Mononuclear cell (primary cell): Measurements from ENCODE around the gene PRM2. TPM values are rescaled to one million over a fixed set of nuclear protein-coding genes. Genes with fewer than 3 reads are reported as not detected.

Experiments
- H3K27me3 ChIP-seq: 2 replicates; pipeline ENCODE4 v1.6.0; 2011; ENCODE audit warnings: low read length, control low read depth; ENCODE audit not compliant: insufficient read depth
- H3K4me1 ChIP-seq: 2 replicates; pipeline ENCODE4 v1.5.1; 2011; ENCODE audit warnings: mild to moderate bottlenecking, low read length, control low read depth; ENCODE audit not compliant: insufficient read depth
- H3K4me3 ChIP-seq: 2 replicates; pipeline ENCODE4 v1.5.1; 2011; ENCODE audit warnings: mild to moderate bottlenecking, low read length, moderate library complexity
- H3K9me3 ChIP-seq: 2 replicates; pipeline ENCODE4 v1.5.1; 2011; ENCODE audit warnings: low read depth, mild to moderate bottlenecking, control low read depth, low read length
- total RNA-seq: library from RNA; depleted of rRNA; stranded (reverse); fragments of >200 nt; gene quantifications from one replicate; pipeline ENCODE4 v1.2.3, GENCODE V29; 2012

Gene PRM2
- total RNA-seq, 1 donor, result not detected

- Histone ChIP-seq H3K27me3 (no peaks in the 10 kb centered on the region), H3K4me3 (no peak overlapping the region), H3K4me1 (peaks cover 9% of the 10 kb centered on the region), H3K9me3 (no peaks in the 10 kb centered on the region)
Measured at GRCh38 chr16:11278681-11279628, 2.7 kb upstream of the PRM2 start.

GRCh38 chr16:11277607-11278337, 1.5 kb upstream of the PRM2 start:
- no peak overlapping the region for H3K4me3 ChIP-seq
- peaks cover 9% of the 10 kb centered on the region for H3K4me1 ChIP-seq
- no peaks in the 10 kb centered on the region for H3K9me3 ChIP-seq
- no peaks in the 10 kb centered on the region for H3K27me3 ChIP-seq

- H3K27me3 ChIP-seq, result no peaks in the 10 kb centered on the region
- no peaks in the 10 kb centered on the region for H3K9me3 ChIP-seq
- H3K4me1 ChIP-seq, result peaks cover 9% of the 10 kb centered on the region
- H3K4me3 ChIP-seq, result no peak overlapping the region
Measured at GRCh38 chr16:11276896-11277593, 765 bp upstream of the PRM2 start.

- Histone ChIP-seq H3K4me3 (no peak overlapping the region), H3K9me3 (no peaks in the 10 kb centered on the region), H3K4me1 (peaks cover 9% of the 10 kb centered on the region), H3K27me3 (no peaks in the 10 kb centered on the region)
Measured at GRCh38 chr16:11274964-11275363, 1.3 kb downstream of the PRM2 start.

- no peaks in the 10 kb centered on the region for H3K9me3 ChIP-seq
- H3K27me3 ChIP-seq, result no peaks in the 10 kb centered on the region
- H3K4me3 ChIP-seq, result no peak overlapping the region
- H3K4me1 ChIP-seq, result peaks cover 2% of the 10 kb centered on the region
Measured at GRCh38 chr16:11273721-11274324, 2.5 kb downstream of the PRM2 start.

- no peak within 1 kb of the TSS for H3K4me3 ChIP-seq
Measured at GRCh38 chr16:11272921-11273720, 3.2 kb downstream of the PRM2 start, which contains the start of gene PRM3. Gene PRM3, minus strand, starts transcription at chr16:11273629. Its CDS starts 34 bp downstream, at chr16:11273595.

GRCh38 chr16:11272484-11272883, 3.8 kb downstream of the PRM2 start:
- Histone ChIP-seq H3K4me1 (no peaks in the 10 kb centered on the region), H3K9me3 (no peaks in the 10 kb centered on the region), H3K27me3 (no peaks in the 10 kb centered on the region), H3K4me3 (no peak overlapping the region)

More at GRCh38 chr16:11272921-11273720, 3.2 kb downstream of the PRM2 start, which contains the start of gene PRM3:
- no peaks in the 10 kb centered on the region for H3K27me3 ChIP-seq
- H3K4me1 ChIP-seq, result no peaks in the 10 kb centered on the region
- no peaks in the 10 kb centered on the region for H3K9me3 ChIP-seq

- Histone ChIP-seq H3K27me3 (no peaks in the 10 kb centered on the region), H3K4me1 (no peaks in the 10 kb centered on the region), H3K4me3 (no peak overlapping the region), H3K9me3 (no peaks in the 10 kb centered on the region)
Measured at GRCh38 chr16:11271610-11272009, 4.7 kb downstream of the PRM2 start.

- H3K4me1 ChIP-seq, result no peaks in the 10 kb centered on the region
- H3K9me3 ChIP-seq, result no peaks in the 10 kb centered on the region
- no peaks in the 10 kb centered on the region for H3K27me3 ChIP-seq
- H3K4me3 ChIP-seq, result no peak overlapping the region
Measured at GRCh38 chr16:11270602-11271162, 5.6 kb downstream of the PRM2 start.

- Histone ChIP-seq H3K27me3 (no peaks in the 10 kb centered on the region), H3K9me3 (no peaks in the 10 kb centered on the region), H3K4me1 (peaks cover 9% of the 10 kb centered on the region), H3K4me3 (no peak within 1 kb of the TSS)
Measured at GRCh38 chr16:11268921-11269375, 7.3 kb downstream of the PRM2 start, which contains the start of gene TNP2. Gene TNP2, minus strand, starts transcription at chr16:11269325. Its CDS starts 63 bp downstream, at chr16:11269262.

GRCh38 chr16:11265124-11265523, 11.2 kb downstream of the PRM2 start:
- Histone ChIP-seq H3K4me1 (peaks cover 14% of the 10 kb centered on the region), H3K27me3 (no peaks in the 10 kb centered on the region), H3K9me3 (no peaks in the 10 kb centered on the region), H3K4me3 (no peak overlapping the region)

GRCh38 chr16:11264155-11264832, 12.0 kb downstream of the PRM2 start:
- no peaks in the 10 kb centered on the region for H3K27me3 ChIP-seq
- no peak overlapping the region for H3K4me3 ChIP-seq
- no peaks in the 10 kb centered on the region for H3K9me3 ChIP-seq
- H3K4me1 ChIP-seq, result peaks cover 15% of the 10 kb centered on the region

- H3K9me3 ChIP-seq, result no peaks in the 10 kb centered on the region
Measured at GRCh38 chr16:11263737-11264136, 12.5 kb downstream of the PRM2 start.

More at GRCh38 chr16:11263737-11264136, 12.5 kb downstream of the PRM2 start:
- Histone ChIP-seq H3K27me3 (no peaks in the 10 kb centered on the region), H3K4me3 (no peak overlapping the region), H3K4me1 (peaks cover 21% of the 10 kb centered on the region)
